HG03097 (cell line): ENCODE results near the gene GALNTL6.
"Not testable (repeated sequence)": the region's sequence is repeated elsewhere in the genome, so short reads cannot be mapped to it uniquely, and the experiment has no call there.

ENCODE experiments used
- ATAC-seq: cut with Tn5 transposase; IDR thresholded peaks from one replicate; pipeline ENCODE4 v1.9.1; 2021; ENCODE audit not compliant: unreplicated experiment, low FRiP score

GALNTL6 gene

DNA sequence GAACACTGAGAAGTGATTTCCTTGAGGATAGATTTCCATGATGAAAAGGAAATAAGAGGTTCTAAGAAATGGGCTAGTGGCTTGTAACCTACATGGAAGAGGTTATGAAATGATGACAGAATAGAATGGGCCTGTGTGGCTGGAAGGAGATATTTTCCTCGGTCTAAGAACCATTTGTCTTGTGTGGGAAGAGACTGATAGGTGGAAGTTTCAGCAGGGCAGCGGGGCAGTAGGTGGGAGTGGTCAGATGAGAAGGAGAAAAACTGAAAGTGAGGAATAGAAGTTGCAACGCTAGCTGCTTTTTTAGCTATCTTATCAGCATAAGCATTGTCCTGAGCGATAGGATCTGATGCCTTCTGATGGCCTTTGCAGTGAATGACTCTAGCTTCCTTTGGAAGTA lies 1144.0 kb downstream of the GALNTL6 start:
- no peak for ATAC-seq

GRCh38 chr4:172962564-172963353 lies 1149.6 kb downstream of the GALNTL6 start:
- no peak for ATAC-seq

- no peak for ATAC-seq
Measured at GRCh38 chr4:172963498-172964294, 1150.5 kb downstream of the GALNTL6 start.

DNA sequence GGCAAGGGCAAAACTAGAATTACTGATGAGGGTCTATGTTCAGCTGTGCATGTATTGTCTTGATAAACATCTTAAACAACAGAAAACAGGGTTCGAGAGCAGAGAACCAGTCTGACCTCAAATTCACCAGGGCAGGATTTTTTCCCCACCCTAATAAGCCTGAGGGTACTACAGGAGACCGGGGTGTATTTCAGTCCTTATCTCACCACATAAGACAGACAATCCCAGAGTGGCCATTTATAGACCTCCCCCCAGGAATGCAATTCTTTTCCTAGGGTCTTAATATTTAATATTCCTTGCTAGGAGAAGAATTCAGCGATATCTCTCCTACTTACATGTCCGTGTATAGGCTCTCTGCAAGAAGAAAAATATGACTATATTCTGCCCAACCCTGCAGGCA lies 1157.0 kb downstream of the GALNTL6 start:
- not testable (repeated sequence) for ATAC-seq

GRCh38 chr4:172974586-172974985 lies 1161.4 kb downstream of the GALNTL6 start:
- no peak for ATAC-seq

DNA sequence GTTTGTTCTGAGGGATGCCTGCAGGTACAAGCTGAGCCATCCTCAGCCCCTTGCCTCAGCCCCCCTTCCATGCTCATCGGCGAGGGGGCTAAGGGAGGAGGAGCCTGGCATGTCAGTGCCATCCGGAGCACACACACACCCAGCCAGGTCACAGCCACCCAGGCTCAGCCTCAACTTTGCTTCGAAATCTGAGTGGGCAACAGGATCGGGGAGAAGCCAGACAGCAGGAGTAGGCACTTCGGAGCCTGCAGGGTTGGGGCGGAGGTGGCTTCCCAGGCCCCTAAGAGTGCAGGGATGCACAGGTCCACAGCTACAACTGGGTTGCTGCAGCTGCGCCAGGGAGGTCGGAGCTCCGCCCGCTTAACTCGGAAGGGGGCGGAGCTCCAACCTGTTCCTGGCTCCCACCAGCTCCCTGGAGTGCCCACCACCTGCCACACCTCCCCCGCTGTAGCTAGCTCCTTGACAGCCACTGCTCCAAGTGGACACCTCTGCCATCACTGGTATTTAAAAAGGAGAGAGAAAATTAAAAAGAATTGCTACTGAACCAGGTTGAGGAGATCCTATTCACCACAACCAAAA lies 1162.5 kb downstream of the GALNTL6 start:
- no peak for ATAC-seq

DNA sequence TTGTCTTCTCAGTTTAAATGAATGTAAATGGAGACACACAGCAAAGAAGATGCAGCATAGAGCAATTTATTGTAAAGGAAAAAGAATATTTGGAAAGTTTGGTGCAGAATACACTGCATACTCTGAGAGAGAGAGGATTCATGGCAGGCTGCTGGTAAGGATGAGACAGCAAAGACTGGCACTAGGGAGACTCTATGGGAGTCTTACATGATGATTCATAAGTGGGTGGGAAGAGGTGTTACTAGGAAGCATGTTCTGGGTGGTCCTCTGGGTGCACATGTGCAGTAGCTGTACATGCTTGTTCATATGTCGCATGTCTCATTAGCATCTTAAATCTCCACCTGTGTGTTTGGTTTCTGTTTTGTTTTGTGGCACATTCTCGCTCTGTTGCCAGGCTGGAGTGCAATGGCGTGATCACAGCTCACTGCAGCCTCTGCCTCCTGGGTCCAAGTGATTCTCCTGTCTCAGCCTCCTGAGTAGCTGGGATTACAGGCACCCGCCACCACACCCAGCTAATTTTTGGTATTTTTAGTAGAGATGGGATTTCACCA lies 1164.4 kb downstream of the GALNTL6 start:
- not testable (repeated sequence) for ATAC-seq

GRCh38 chr4:172978848-172979247 lies 1165.6 kb downstream of the GALNTL6 start:
- ATAC-seq: no peak

GRCh38 chr4:172979332-172979731 lies 1166.1 kb downstream of the GALNTL6 start:
- ATAC-seq: no peak

DNA sequence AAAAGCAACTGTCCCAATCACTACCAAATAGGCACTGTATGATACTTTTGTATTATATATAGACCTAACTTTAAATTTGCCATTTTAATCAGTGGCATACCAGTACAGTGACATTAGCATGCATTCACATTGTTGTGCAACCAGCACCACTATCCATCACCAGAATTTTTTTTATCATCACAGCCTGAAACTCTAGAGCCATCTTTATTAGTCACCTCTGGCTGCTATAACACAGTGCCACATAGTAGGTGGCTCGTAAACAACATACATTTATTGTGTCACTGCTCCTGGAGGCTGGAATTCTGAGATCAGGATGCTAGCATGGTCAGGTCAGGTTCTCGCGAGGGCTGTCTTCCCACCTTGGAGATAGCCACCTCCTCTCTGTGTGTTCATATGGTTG lies 1167.0 kb downstream of the GALNTL6 start:
- no peak for ATAC-seq

- no peak for ATAC-seq
Measured at GRCh38 chr4:172982151-172982590, 1169.0 kb downstream of the GALNTL6 start.

GRCh38 chr4:172983014-172983413 lies 1169.8 kb downstream of the GALNTL6 start:
- ATAC-seq: no peak

DNA sequence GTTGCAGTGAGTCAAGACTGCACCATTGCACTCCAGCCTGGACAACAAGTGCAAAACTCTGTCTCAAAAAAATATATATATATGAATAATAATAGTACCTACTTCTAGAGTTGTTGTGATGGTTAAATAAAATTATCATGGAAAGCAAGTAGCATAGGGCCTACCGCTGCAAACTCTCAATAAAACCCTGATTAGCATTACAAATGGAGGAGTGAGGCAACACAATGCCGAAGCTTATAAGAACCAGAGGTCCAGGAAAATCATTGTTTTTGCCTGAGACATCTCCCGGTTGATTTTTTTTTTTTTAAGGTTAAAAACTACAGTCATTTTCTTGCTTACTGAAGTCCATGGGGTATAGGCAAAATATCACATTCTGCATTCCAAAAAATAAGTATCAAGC lies 1170.4 kb downstream of the GALNTL6 start:
- no peak for ATAC-seq

DNA sequence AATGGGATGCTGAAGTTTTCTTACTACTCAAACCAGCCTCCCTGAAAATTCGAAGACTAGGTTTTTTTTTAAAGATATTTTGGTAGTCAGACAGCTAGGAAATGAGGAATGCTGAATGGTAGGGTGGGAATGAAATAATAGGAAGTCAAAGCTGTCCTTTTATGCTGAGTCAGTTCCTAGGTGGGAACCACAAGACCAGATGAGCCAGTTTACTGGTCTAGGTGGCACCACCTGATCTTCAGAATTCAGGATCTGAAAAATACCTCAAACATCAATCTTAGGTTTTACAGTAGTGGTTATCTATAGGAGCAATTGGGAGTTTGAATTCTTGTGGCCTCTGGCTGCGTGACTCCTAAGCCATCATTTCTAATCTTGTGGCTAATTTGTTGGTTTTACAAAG lies 1172.3 kb downstream of the GALNTL6 start:
- ATAC-seq: no peak

GRCh38 chr4:172986114-172986513 lies 1172.9 kb downstream of the GALNTL6 start:
- no peak for ATAC-seq

DNA sequence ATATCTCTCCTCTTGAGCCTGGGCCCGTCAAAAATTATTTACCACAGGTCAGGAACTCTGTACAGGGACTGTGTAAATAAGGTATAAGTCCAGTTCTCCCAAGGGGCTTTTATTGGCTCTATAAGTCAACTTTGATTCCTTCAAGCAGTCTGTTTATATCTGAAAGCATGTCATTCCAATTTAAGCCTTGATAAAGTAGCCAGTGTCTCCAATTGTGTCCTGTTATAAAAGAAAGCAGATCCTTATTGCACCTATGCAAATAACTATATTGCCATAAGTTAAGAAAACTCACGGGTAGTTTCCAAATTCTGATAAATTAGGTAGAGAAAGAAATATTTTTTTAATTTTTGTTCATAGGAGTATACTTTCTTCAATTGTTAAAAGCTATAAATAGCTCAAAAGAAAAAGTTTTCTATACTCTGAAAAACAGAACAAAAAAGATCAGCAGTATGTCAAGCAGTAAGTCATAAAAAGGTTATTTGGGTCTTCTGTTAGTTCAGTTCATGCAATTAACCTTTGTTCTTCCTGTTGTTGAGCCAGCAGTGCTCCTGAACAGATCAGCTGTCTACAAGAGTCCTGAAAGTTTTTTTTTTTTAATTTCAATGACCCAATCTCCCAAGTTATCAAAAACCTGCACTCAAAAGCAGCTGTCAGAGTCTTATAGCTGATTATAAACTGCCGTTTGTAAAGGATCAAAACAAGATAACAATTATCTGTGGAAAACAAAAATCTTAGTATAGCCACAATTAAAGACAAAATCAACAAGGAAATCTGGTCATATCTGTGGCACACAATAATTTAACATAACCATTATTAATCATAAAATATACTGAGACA lies 1177.0 kb downstream of the GALNTL6 start:
- no peak for ATAC-seq

GRCh38 chr4:172992648-172993378 lies 1179.6 kb downstream of the GALNTL6 start:
- ATAC-seq: no peak

DNA sequence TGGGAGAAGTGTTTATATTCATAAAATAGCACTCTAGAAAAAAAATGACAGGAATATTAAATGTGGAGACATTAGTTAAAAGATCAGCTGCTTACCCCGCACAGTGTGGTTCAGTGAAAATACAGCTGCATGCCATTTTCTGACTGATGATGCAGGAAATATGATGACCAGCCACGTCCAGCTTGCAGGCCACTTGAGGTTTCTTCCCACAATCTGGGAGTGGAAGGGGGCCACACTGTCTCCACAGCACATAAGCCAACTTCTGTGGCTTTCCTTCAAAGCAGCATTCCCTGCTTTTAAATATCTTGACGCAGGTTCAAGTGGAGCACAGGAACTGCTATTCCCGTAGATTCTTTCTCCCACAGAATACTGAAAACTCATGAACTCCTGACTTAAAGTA lies 1182.0 kb downstream of the GALNTL6 start:
- no peak for ATAC-seq

GRCh38 chr4:172995704-172996103 lies 1182.5 kb downstream of the GALNTL6 start:
- no peak for ATAC-seq
